Smooth muscle cell (in vitro differentiated cells): ENCODE data around the gene PTPRZ1. TPM values are rescaled to one million over a fixed set of nuclear protein-coding genes. Genes with fewer than 3 reads are reported as not detected.

Experiments
- DNase-seq: peaks from one replicate; lab custom pipeline; 2025; ENCODE audit not compliant: unreplicated experiment; lab: John Stamatoyannopoulos, UW
- H2AFZ ChIP-seq: fragments of 200-600 bp; sonication (generic); 2 replicates; pipeline ENCODE4 v1.6.0; 2016; ENCODE audit warnings: antibody characterized with exemption, low read depth, mild to moderate bottlenecking
- H3F3A ChIP-seq: fragments of 200-600 bp; sonication (generic); 2 replicates; pipeline ENCODE4 v1.6.0; 2017; ENCODE audit warnings: antibody characterized with exemption, low read depth
- H3K27ac ChIP-seq: fragments of 200-600 bp; sonication (generic); 2 replicates; pipeline ENCODE4 v1.5.1; 2016; ENCODE audit warnings: low read depth, mild to moderate bottlenecking
- H3K27me3 ChIP-seq: fragments of 200-600 bp; sonication (generic); 2 replicates; pipeline ENCODE4 v1.6.1; 2016; ENCODE audit warnings: low read depth, mild to moderate bottlenecking
- H3K36me3 ChIP-seq: fragments of 200-600 bp; sonication (generic); 2 replicates; pipeline ENCODE4 v1.5.1; 2016; ENCODE audit warnings: low read depth
- H3K4me1 ChIP-seq: fragments of 200-600 bp; sonication (generic); 2 replicates; pipeline ENCODE4 v1.5.1; 2016; ENCODE audit warnings: low read depth
- H3K4me2 ChIP-seq: fragments of 200-600 bp; sonication (generic); 2 replicates; pipeline ENCODE4 v1.6.0; 2016; ENCODE audit warnings: mild to moderate bottlenecking
- H3K4me3 ChIP-seq: fragments of 200-600 bp; sonication (generic); 2 replicates; pipeline ENCODE4 v1.5.1; 2016; ENCODE audit warnings: mild to moderate bottlenecking
- H3K79me2 ChIP-seq: fragments of 200-600 bp; sonication (generic); 2 replicates; pipeline ENCODE4 v1.6.0; 2016; ENCODE audit warnings: low read depth, mild to moderate bottlenecking
- H3K9ac ChIP-seq: fragments of 200-600 bp; sonication (generic); 2 replicates; pipeline ENCODE4 v1.6.0; 2016; ENCODE audit warnings: low read depth
- H3K9me3 ChIP-seq: fragments of 200-600 bp; sonication (generic); replicated peaks from 2 replicates; pipeline ENCODE4 v1.5.1; 2016; ENCODE audit warnings: low read depth
- H4K20me1 ChIP-seq: fragments of 200-600 bp; sonication (generic); 2 replicates; pipeline ENCODE4 v1.6.0; 2016; ENCODE audit warnings: low read depth
- CTCF ChIP-seq: fragments of 200-600 bp; sonication (generic); IDR thresholded peaks from 2 replicates; pipeline ENCODE4 v1.5.1; 2017; ENCODE audit warnings: borderline replicate concordance, mild to moderate bottlenecking, antibody characterized with exemption; ENCODE audit not compliant: insufficient read depth, poor library complexity, severe bottlenecking
- WGBS: methylation state at CpG from one replicate; pipeline ENCODE4 v1.1.7; 2016; ENCODE audit warnings: low lambda C conversion rate; 5-methylcytosine and 5-hydroxymethylcytosine counted together
- polyA plus RNA-seq: library from polyadenylated mRNA; unstranded; fragments of >200 nt; fragmentation: Nextera tagmentation; extraction: Ambion mirVana; gene quantifications from 2 replicates; pipeline ENCODE4 v1.2.1, GENCODE V29; 2016
- total RNA-seq: library from RNA; depleted of rRNA; stranded (reverse); fragments of >200 nt; gene quantifications from 2 replicates; pipeline ENCODE4 v1.2.3, GENCODE V29; 2014

The PTPRZ1 gene
- total and polyA plus RNA-seq, 2 experiments from 2014 or later: 0.56 to 3.1 TPM

GRCh38 chr7:122056977-122057376 lies 184.0 kb downstream of the PTPRZ1 start:
- no peak for TF ChIP-seq CTCF
- Histone ChIP-seq H3K9me3 (no peaks in the 10 kb centered on the region), H4K20me1 (no peaks in the 10 kb centered on the region), H3K4me3 (no peak overlapping the region), H2AFZ (no peak overlapping the region), H3K27me3 (no peaks in the 10 kb centered on the region), H3K36me3 (no peaks in the 10 kb centered on the region), H3K4me1 (no peaks in the 10 kb centered on the region), H3F3A (no peaks in the 10 kb centered on the region), H3K9ac (no peak overlapping the region), H3K27ac (no peak overlapping the region), H3K79me2 (no peaks in the 10 kb centered on the region), H3K4me2 (no peak overlapping the region)
- no peak for DNase-seq
- 80% methylated on average over 2 of the region's 2 CpGs for WGBS

GRCh38 chr7:122059542-122059941 lies 186.6 kb downstream of the PTPRZ1 start:
- no peak overlapping the region for H2AFZ ChIP-seq
- no peak for TF ChIP-seq CTCF
- no peaks in the 10 kb centered on the region for H3K9me3 ChIP-seq
- no peaks in the 10 kb centered on the region for H3K36me3 ChIP-seq
- H3K79me2 ChIP-seq: no peaks in the 10 kb centered on the region
- no peak overlapping the region for H3K4me2 ChIP-seq
- DNase-seq: no peak
- no peak overlapping the region for H3K4me3 ChIP-seq
- 72% methylated on average over 4 of the region's 4 CpGs for WGBS
- no peak overlapping the region for H3K27ac ChIP-seq
- no peaks in the 10 kb centered on the region for H3K27me3 ChIP-seq
- H3K4me1 ChIP-seq: no peaks in the 10 kb centered on the region
- H4K20me1 ChIP-seq: no peaks in the 10 kb centered on the region
- no peaks in the 10 kb centered on the region for H3F3A ChIP-seq
- H3K9ac ChIP-seq: no peak overlapping the region

- Histone ChIP-seq H4K20me1 (no peaks in the 10 kb centered on the region), H2AFZ (no peak overlapping the region), H3K27me3 (no peaks in the 10 kb centered on the region), H3K9ac (no peak overlapping the region), H3K36me3 (no peaks in the 10 kb centered on the region), H3K27ac (no peak overlapping the region), H3K4me3 (no peak overlapping the region), H3K4me2 (no peak overlapping the region), H3K4me1 (no peaks in the 10 kb centered on the region), H3K79me2 (no peaks in the 10 kb centered on the region), H3F3A (no peaks in the 10 kb centered on the region), H3K9me3 (no peaks in the 10 kb centered on the region)
- DNase-seq: no peak
- TF ChIP-seq CTCF: no peak
Observed at GRCh38 chr7:122063146-122063545, 190.2 kb downstream of the PTPRZ1 start.

- Histone ChIP-seq H2AFZ (no peak overlapping the region), H3K36me3 (no peaks in the 10 kb centered on the region), H3K79me2 (no peaks in the 10 kb centered on the region), H4K20me1 (no peaks in the 10 kb centered on the region), H3F3A (no peaks in the 10 kb centered on the region), H3K4me2 (no peak overlapping the region), H3K4me3 (no peak overlapping the region), H3K9me3 (no peaks in the 10 kb centered on the region), H3K27ac (no peak overlapping the region), H3K9ac (no peak overlapping the region), H3K4me1 (no peaks in the 10 kb centered on the region), H3K27me3 (no peaks in the 10 kb centered on the region)
- WGBS: 62% methylated on average over 4 of the region's 4 CpGs
- DNase-seq: no peak
- no peak for TF ChIP-seq CTCF
Observed at GRCh38 chr7:122064971-122065370, 192.0 kb downstream of the PTPRZ1 start.
